Muscle of arm (tissue), 14 donors: ENCODE results near the gene FKBP6. TPM values are rescaled to one million over a fixed set of nuclear protein-coding genes. Genes with fewer than 3 reads are reported as not detected.
A peak's percentile ranks its signal among the peaks of the same experiment; 100 is the strongest.
"Not testable (repeated sequence)": the region's sequence is repeated elsewhere in the genome, so short reads cannot be mapped to it uniquely, and the experiment has no call there.

ENCODE experiments used
- DNase-seq: peaks from one replicate; pipeline ENCODE4 v3.0.0-alpha.2; 2013
- long read RNA-seq, 11 donors: transcript quantifications; one replicate each; lab custom pipeline, GENCODE V29; 2026
- polyA plus RNA-seq, 12 donors: library from polyadenylated mRNA; unstranded; fragments of 120-200 nt; gene quantifications; one replicate each; pipeline ENCODE4 v1.2.1, GENCODE V29; 2013; ENCODE audit not compliant: insufficient read length in 12 of 12

FKBP6 gene
- under 1 TPM in 7 of 12 donors, not detected in 5; 0.11 to 0.32 (median 0.24) TPM for polyA plus RNA-seq
- long read RNA-seq, donor 1, partial matches to known transcripts: 6 of 6 reads
- long read RNA-seq, donor 1, other reads (novel, unspliced or antisense): 0 of 6 reads
- long read RNA-seq, donor 2: 0 reads
- long read RNA-seq, donor 3: 0 reads
- long read RNA-seq, donor 4: 0 reads
- long read RNA-seq, donor 5: 0 reads
- long read RNA-seq, donor 6: 0 reads
- long read RNA-seq, donor 7: 0 reads
- long read RNA-seq, donor 8: 0 reads
- long read RNA-seq, donor 9: 0 reads
- long read RNA-seq, donor 10: 0 reads
- long read RNA-seq, donor 11: 0 reads

- DNase-seq: not testable (repeated sequence)
Measured at GRCh38 chr7:73327922-73328321, at the start of gene FKBP6, which contains the start of gene TRIM50. TSS of gene FKBP6 (plus strand) at chr7:73328161. CDS start at chr7:73328429, 268 bp downstream. TSS of gene TRIM50 (minus strand) at chr7:73328082. CDS start at chr7:73324787, 3,295 bp downstream.

GRCh38 chr7:73297235-73297634 lies 30.7 kb upstream of the FKBP6 start:
- DNase-seq: not testable (repeated sequence)

GRCh38 chr7:73297706-73298105 lies 30.3 kb upstream of the FKBP6 start:
- DNase-seq: not testable (repeated sequence)

- DNase-seq: not testable (repeated sequence)
Measured at GRCh38 chr7:73299812-73300211, 28.1 kb upstream of the FKBP6 start.

GRCh38 chr7:73301108-73301507 lies 26.9 kb upstream of the FKBP6 start:
- not testable (repeated sequence) for DNase-seq

- not testable (repeated sequence) for DNase-seq
Measured at GRCh38 chr7:73302846-73303245, 25.1 kb upstream of the FKBP6 start.

- DNase-seq: no peak
Measured at GRCh38 chr7:73303546-73303945, 24.4 kb upstream of the FKBP6 start.

GRCh38 chr7:73304071-73304470 lies 23.9 kb upstream of the FKBP6 start:
- no peak for DNase-seq

GRCh38 chr7:73304612-73305387 lies 23.2 kb upstream of the FKBP6 start:
- not testable (repeated sequence) for DNase-seq

GRCh38 chr7:73307436-73307835 lies 20.5 kb upstream of the FKBP6 start:
- DNase-seq: no peak

- DNase-seq: no peak
Measured at GRCh38 chr7:73308074-73308664, 19.8 kb upstream of the FKBP6 start.

- peak; percentile 77 for DNase-seq
Measured at GRCh38 chr7:73308665-73309214, 19.2 kb upstream of the FKBP6 start, which contains the start of gene NSUN5. TSS of gene NSUN5 (minus strand) at chr7:73308826. CDS start at chr7:73308790, 36 bp downstream.

- DNase-seq: not testable (repeated sequence)
Measured at GRCh38 chr7:73311421-73311820, 16.5 kb upstream of the FKBP6 start.

- DNase-seq: no peak
Measured at GRCh38 chr7:73312831-73313520, 15.0 kb upstream of the FKBP6 start.

GRCh38 chr7:73313521-73313906 lies 14.4 kb upstream of the FKBP6 start:
- no peak for DNase-seq

GRCh38 chr7:73314271-73314670 lies 13.7 kb upstream of the FKBP6 start:
- DNase-seq: no peak

- no peak for DNase-seq
Measured at GRCh38 chr7:73316521-73316920, 11.4 kb upstream of the FKBP6 start.

- DNase-seq: not testable (repeated sequence)
Measured at GRCh38 chr7:73318656-73319204, 9.2 kb upstream of the FKBP6 start.

GRCh38 chr7:73319541-73319940 lies 8.4 kb upstream of the FKBP6 start:
- not testable (repeated sequence) for DNase-seq

GRCh38 chr7:73320009-73320408 lies 8.0 kb upstream of the FKBP6 start:
- DNase-seq: not testable (repeated sequence)
